H9 (cell line): ENCODE measurements around the gene TCF4. TPM values are rescaled to one million over a fixed set of nuclear protein-coding genes. Genes with fewer than 3 reads are reported as not detected.
A peak's percentile ranks its signal among the peaks of the same experiment; 100 is the strongest.

Experiments used
- DNase-seq: peaks from one replicate; pipeline ENCODE4 v3.0.0-alpha.2; 2017
- H2AFZ ChIP-seq: one replicate; pipeline ENCODE4 v1.6.1; 2013; ENCODE audit warnings: mild to moderate bottlenecking, low read length, control low read depth, moderate library complexity
- H2AK5ac ChIP-seq: 2 replicates; pipeline ENCODE4 v1.6.1; 2013; ENCODE audit warnings: low read length, control low read depth, mixed read lengths; ENCODE audit not compliant: insufficient read length
- H2BK120ac ChIP-seq: one replicate; pipeline ENCODE4 v1.6.1; 2013; ENCODE audit warnings: low read depth, mild to moderate bottlenecking, low read length, control low read depth, inconsistent platforms; ENCODE audit not compliant: poor library complexity, severe bottlenecking
- H2BK12ac ChIP-seq: 2 replicates; pipeline ENCODE4 v1.6.1; 2013; ENCODE audit warnings: low read length, control low read depth, mixed read lengths, low read depth; ENCODE audit not compliant: insufficient read length
- H2BK15ac ChIP-seq: 2 replicates; pipeline ENCODE4 v1.6.1; 2013; ENCODE audit warnings: low read depth, low read length, control low read depth
- H2BK20ac ChIP-seq: one replicate; pipeline ENCODE4 v1.6.1; 2013; ENCODE audit warnings: low read depth, mild to moderate bottlenecking, low read length, control low read depth, inconsistent platforms; ENCODE audit not compliant: poor library complexity, severe bottlenecking
- H2BK5ac ChIP-seq: 2 replicates; pipeline ENCODE4 v1.6.1; 2013; ENCODE audit warnings: low read length, control low read depth, mixed read lengths; ENCODE audit not compliant: insufficient read length
- H3K14ac ChIP-seq: 2 replicates; pipeline ENCODE4 v1.6.1; 2013; ENCODE audit warnings: low read length, control low read depth; ENCODE audit not compliant: insufficient read depth
- H3K18ac ChIP-seq: 2 replicates; pipeline ENCODE4 v1.6.1; 2013; ENCODE audit warnings: low read depth, mild to moderate bottlenecking, mixed read lengths, low read length, control low read depth; ENCODE audit not compliant: insufficient read length
- H3K23ac ChIP-seq: 2 replicates; pipeline ENCODE4 v1.6.1; 2013; ENCODE audit warnings: low read length, control low read depth, mixed read lengths, low read depth; ENCODE audit not compliant: insufficient read length
- H3K23me2 ChIP-seq: 2 replicates; pipeline ENCODE4 v1.6.1; 2013; ENCODE audit warnings: low read depth, mild to moderate bottlenecking, mixed read lengths, low read length, control low read depth; ENCODE audit not compliant: insufficient read length, poor library complexity, severe bottlenecking
- H3K27ac ChIP-seq: 2 replicates; pipeline ENCODE4 v1.5.1; 2013; ENCODE audit warnings: low read length, control low read depth, mixed read lengths, low read depth; ENCODE audit not compliant: insufficient read length
- H3K27me3 ChIP-seq: 2 replicates; pipeline ENCODE4 v1.6.1; 2013; ENCODE audit warnings: low read length, control low read depth, inconsistent platforms; ENCODE audit not compliant: insufficient read depth
- H3K4ac ChIP-seq: 2 replicates; pipeline ENCODE4 v1.6.1; 2013; ENCODE audit warnings: low read depth, mild to moderate bottlenecking, control low read depth, inconsistent platforms, low read length, moderate library complexity
- H3K4me1 ChIP-seq: 2 replicates; pipeline ENCODE4 v1.6.1; 2013; ENCODE audit warnings: low read length, control low read depth, inconsistent platforms; ENCODE audit not compliant: insufficient read depth
- H3K4me2 ChIP-seq: 2 replicates; pipeline ENCODE4 v1.6.1; 2013; ENCODE audit warnings: low read length, control low read depth, mixed read lengths; ENCODE audit not compliant: insufficient read length, insufficient read depth
- H3K56ac ChIP-seq: 2 replicates; pipeline ENCODE4 v1.6.1; 2013; ENCODE audit warnings: low read depth, mild to moderate bottlenecking, mixed read lengths, low read length, control low read depth; ENCODE audit not compliant: insufficient read length
- H3K79me1 ChIP-seq: 2 replicates; pipeline ENCODE4 v1.6.1; 2013; ENCODE audit warnings: low read depth, mild to moderate bottlenecking, moderate library complexity, low read length, control low read depth, inconsistent platforms; ENCODE audit not compliant: insufficient read depth, poor library complexity, severe bottlenecking
- H3K79me2 ChIP-seq: 2 replicates; pipeline ENCODE4 v1.6.1; 2013; ENCODE audit warnings: low read length, control low read depth, inconsistent platforms; ENCODE audit not compliant: insufficient read depth
- H3K9ac ChIP-seq: 2 replicates; pipeline ENCODE4 v1.6.1; 2013; ENCODE audit warnings: low read length, control low read depth, mixed read lengths; ENCODE audit not compliant: insufficient read length; ENCODE audit errors: extremely low read depth
- H3K9me3 ChIP-seq: one replicate; pipeline ENCODE4 v1.6.1; 2013; ENCODE audit warnings: low read depth, low read length, inconsistent platforms; ENCODE audit not compliant: control insufficient read depth
- H3T11ph ChIP-seq: one replicate; pipeline ENCODE4 v1.6.1; 2013; ENCODE audit warnings: mild to moderate bottlenecking, low read length, control low read depth, inconsistent platforms
- H4K20me1 ChIP-seq: one replicate; pipeline ENCODE4 v1.6.1; 2013; ENCODE audit not compliant: control insufficient read depth, insufficient read length, insufficient read depth
- H4K5ac ChIP-seq: 2 replicates; pipeline ENCODE4 v1.6.1; 2013; ENCODE audit warnings: low read depth, mild to moderate bottlenecking, mixed read lengths, low read length, control low read depth; ENCODE audit not compliant: insufficient read length
- H4K8ac ChIP-seq: replicated peaks from 2 replicates; pipeline ENCODE4 v1.6.1; 2013; ENCODE audit warnings: low read length, control low read depth, mixed read lengths, low read depth; ENCODE audit not compliant: insufficient read length
- H4K91ac ChIP-seq: 2 replicates; pipeline ENCODE4 v1.6.1; 2013; ENCODE audit warnings: low read depth, mild to moderate bottlenecking, moderate library complexity, mixed read lengths, low read length, control low read depth; ENCODE audit not compliant: insufficient read length
- H3K27ac Mint-ChIP-seq, 3 experiments: 2 replicates in 2 of 3; 3 replicates in 1 of 3; pipeline ENCODE4 v1.8.0; 2020 to 2021; ENCODE audit warnings: mixed read lengths in 3 of 3, mild to moderate bottlenecking in 1 of 3, moderate library complexity in 1 of 3
- H3K27me3 Mint-ChIP-seq: 2 replicates; pipeline ENCODE4 v1.8.0; 2021; ENCODE audit warnings: low read depth, mild to moderate bottlenecking, moderate library complexity, mixed read lengths
- H3K36me3 Mint-ChIP-seq, 3 experiments: 2 replicates in 2 of 3; 3 replicates in 1 of 3; pipeline ENCODE4 v1.8.0; 2020 to 2021; ENCODE audit warnings: low read depth in 3 of 3, mixed read lengths in 3 of 3; ENCODE audit not compliant: insufficient read depth in 1 of 3
- H3K4me1 Mint-ChIP-seq, 2 experiments: 2 replicates each; pipeline ENCODE4 v1.8.0; 2020; ENCODE audit warnings: mixed read lengths in 2 of 2
- H3K4me3 Mint-ChIP-seq, 2 experiments: 2 replicates in 1 of 2; 3 replicates in 1 of 2; pipeline ENCODE4 v1.8.0; 2020 to 2021; ENCODE audit warnings: mild to moderate bottlenecking in 2 of 2, mixed read lengths in 2 of 2, moderate library complexity in 1 of 2
- H3K9me3 Mint-ChIP-seq, 2 experiments: 2 replicates in 1 of 2; 3 replicates in 1 of 2; pipeline ENCODE4 v1.8.0; 2020; ENCODE audit warnings: mild to moderate bottlenecking in 2 of 2, mixed read lengths in 2 of 2, moderate library complexity in 1 of 2
- WGBS: extraction: QIAGEN DNeasy Blood & Tissue Kit; methylation state at CpG from one replicate; pipeline ENCODE4 v1.1.7; 2013; ENCODE audit warnings: missing lambda C conversion rate, low lambda C conversion rate, mixed read lengths; ENCODE audit not compliant: insufficient read length; ENCODE audit errors: extremely low coverage; 5-methylcytosine and 5-hydroxymethylcytosine counted together
- total RNA-seq: library from RNA; stranded (reverse); gene quantifications from 2 replicates; pipeline ENCODE4 v1.2.1, GENCODE V29; 2021
- TF ChIP-seq, protein P1 (sequence below): fragments of 200-600 bp; sonication (generic); conservative IDR thresholded peaks from 3 replicates; pipeline ENCODE4 v1.8.0; 2021; ENCODE audit warnings: antibody characterized with exemption, mild to moderate bottlenecking

TCF4 gene
- total RNA-seq, 1 experiment from 2014 or later: 99.4 TPM

DNA sequence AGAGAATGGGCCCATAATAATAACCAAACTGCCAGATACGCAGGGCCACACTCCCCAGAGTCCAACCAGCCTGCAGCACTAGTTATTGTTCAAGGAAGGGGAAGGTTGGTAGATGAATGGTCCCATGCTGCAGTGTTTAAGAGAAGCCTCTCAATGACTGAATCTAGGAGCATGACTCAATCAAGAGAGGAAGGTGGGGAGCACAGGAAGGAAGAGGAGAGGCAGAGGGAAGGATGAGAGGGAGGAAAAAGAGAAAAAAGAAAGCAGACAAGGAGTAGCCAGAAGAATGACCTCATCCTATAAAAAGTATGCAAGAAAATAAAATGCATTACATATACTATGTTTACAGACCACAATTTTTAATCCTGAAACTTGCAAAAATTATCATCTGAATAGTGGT, 174.5 kb downstream of the TCF4 start:
- Histone ChIP-seq H3K4me1 (peaks cover 5% of the 10 kb centered on the region; the same call in 1 of the 2 replicates), H3K27ac (no peak overlapping the region), H2AFZ (no peak overlapping the region), H3K9ac (no peak overlapping the region), H3K4ac (no peak overlapping the region), H3K23ac (no peak overlapping the region), H2BK20ac (no peak overlapping the region), H3T11ph (no peak overlapping the region), H4K5ac (no peak overlapping the region), H3K18ac (no peak overlapping the region), H3K9me3 (no peaks in the 10 kb centered on the region), H2BK15ac (no peak overlapping the region), H2AK5ac (no peak overlapping the region), H4K91ac (no peak overlapping the region), H4K8ac (no peak overlapping the region), H4K20me1 (no peaks in the 10 kb centered on the region), H3K56ac (no peak overlapping the region), H3K4me2 (no peak overlapping the region), H3K27me3 (no peaks in the 10 kb centered on the region), H3K23me2 (no peaks in the 10 kb centered on the region), H2BK5ac (no peak overlapping the region), H2BK12ac (no peak overlapping the region), H3K79me2 (peaks cover 12% of the 10 kb centered on the region), H3K14ac (no peak overlapping the region), H3K79me1 (no peaks in the 10 kb centered on the region), H2BK120ac (no peak overlapping the region)
- Mint-ChIP-seq H3K9me3 (no peaks in the 10 kb centered on the region), H3K27ac (peak overlapping the region in 2 of 3 experiments; percentile 10 to 35; a peak in 2 of 7 replicates), H3K4me3 (no peak overlapping the region), H3K4me1 (peaks cover 59 to 64% of the 10 kb centered on the region in 2 experiments), H3K27me3 (no peaks in the 10 kb centered on the region), H3K36me3 (no peaks in the 10 kb centered on the region)
- TF ChIP-seq, protein P1, sequence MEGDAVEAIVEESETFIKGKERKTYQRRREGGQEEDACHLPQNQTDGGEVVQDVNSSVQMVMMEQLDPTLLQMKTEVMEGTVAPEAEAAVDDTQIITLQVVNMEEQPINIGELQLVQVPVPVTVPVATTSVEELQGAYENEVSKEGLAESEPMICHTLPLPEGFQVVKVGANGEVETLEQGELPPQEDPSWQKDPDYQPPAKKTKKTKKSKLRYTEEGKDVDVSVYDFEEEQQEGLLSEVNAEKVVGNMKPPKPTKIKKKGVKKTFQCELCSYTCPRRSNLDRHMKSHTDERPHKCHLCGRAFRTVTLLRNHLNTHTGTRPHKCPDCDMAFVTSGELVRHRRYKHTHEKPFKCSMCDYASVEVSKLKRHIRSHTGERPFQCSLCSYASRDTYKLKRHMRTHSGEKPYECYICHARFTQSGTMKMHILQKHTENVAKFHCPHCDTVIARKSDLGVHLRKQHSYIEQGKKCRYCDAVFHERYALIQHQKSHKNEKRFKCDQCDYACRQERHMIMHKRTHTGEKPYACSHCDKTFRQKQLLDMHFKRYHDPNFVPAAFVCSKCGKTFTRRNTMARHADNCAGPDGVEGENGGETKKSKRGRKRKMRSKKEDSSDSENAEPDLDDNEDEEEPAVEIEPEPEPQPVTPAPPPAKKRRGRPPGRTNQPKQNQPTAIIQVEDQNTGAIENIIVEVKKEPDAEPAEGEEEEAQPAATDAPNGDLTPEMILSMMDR: no peak
- no CpG with 5 or more reads among the region's 1 CpG for WGBS
- no peak for DNase-seq
